ENCODE data around the gene OBP2A. TPM values are rescaled to one million over a fixed set of nuclear protein-coding genes. Genes with fewer than 3 reads are reported as not detected.
"Not testable (repeated sequence)": the region's sequence is repeated elsewhere in the genome, so short reads cannot be mapped to it uniquely, and the experiment has no call there.

OBP2A gene
- total RNA-seq, 1 donor from 2014 or later = not detected

- DNase-seq (ENCODE audit: low read depth) = no peak
- TF ChIP-seq CTCF (conservative IDR thresholded peaks at IDR 0.05; ENCODE audit: low read depth, low read length) = no peak
- no peak overlapping the region for H3K4me3 ChIP-seq (ENCODE audit: low read depth, low read length)
Measured at GRCh38 chr9:135547756-135548736, 2.1 kb downstream of the OBP2A start.

GRCh38 chr9:135549478-135550343 lies 3.8 kb downstream of the OBP2A start:
- DNase-seq (ENCODE audit: low read depth) = not testable (repeated sequence)

GRCh38 chr9:135550344-135550918 lies 4.5 kb downstream of the OBP2A start:
- H3K4me3 ChIP-seq (ENCODE audit: low read depth, low read length) = no peak overlapping the region
- no peak for TF ChIP-seq CTCF (conservative IDR thresholded peaks at IDR 0.05; ENCODE audit: low read depth, low read length)
- DNase-seq (ENCODE audit: low read depth) = no peak

More at GRCh38 chr9:135549478-135550343, 3.8 kb downstream of the OBP2A start:
- not testable (repeated sequence) for H3K4me3 ChIP-seq (ENCODE audit: low read depth, low read length)

GRCh38 chr9:135551031-135551430 lies 5.1 kb downstream of the OBP2A start:
- no peak for DNase-seq (ENCODE audit: low read depth)
- H3K4me3 ChIP-seq (ENCODE audit: low read depth, low read length) = no peak overlapping the region
- TF ChIP-seq CTCF (conservative IDR thresholded peaks at IDR 0.05; ENCODE audit: low read depth, low read length) = no peak

- no peak overlapping the region for H3K4me3 ChIP-seq (ENCODE audit: low read depth, low read length)
- no peak for DNase-seq (ENCODE audit: low read depth)
- TF ChIP-seq CTCF (conservative IDR thresholded peaks at IDR 0.05; ENCODE audit: low read depth, low read length) = no peak
Measured at GRCh38 chr9:135551456-135551855, 5.5 kb downstream of the OBP2A start.

- DNase-seq (ENCODE audit: low read depth) = no peak
- no peak overlapping the region for H3K4me3 ChIP-seq (ENCODE audit: low read depth, low read length)
- no peak for TF ChIP-seq CTCF (conservative IDR thresholded peaks at IDR 0.05; ENCODE audit: low read depth, low read length)
Measured at GRCh38 chr9:135552021-135552697, 6.2 kb downstream of the OBP2A start.
